Measurements from ENCODE around the gene PRAC1.

DNA sequence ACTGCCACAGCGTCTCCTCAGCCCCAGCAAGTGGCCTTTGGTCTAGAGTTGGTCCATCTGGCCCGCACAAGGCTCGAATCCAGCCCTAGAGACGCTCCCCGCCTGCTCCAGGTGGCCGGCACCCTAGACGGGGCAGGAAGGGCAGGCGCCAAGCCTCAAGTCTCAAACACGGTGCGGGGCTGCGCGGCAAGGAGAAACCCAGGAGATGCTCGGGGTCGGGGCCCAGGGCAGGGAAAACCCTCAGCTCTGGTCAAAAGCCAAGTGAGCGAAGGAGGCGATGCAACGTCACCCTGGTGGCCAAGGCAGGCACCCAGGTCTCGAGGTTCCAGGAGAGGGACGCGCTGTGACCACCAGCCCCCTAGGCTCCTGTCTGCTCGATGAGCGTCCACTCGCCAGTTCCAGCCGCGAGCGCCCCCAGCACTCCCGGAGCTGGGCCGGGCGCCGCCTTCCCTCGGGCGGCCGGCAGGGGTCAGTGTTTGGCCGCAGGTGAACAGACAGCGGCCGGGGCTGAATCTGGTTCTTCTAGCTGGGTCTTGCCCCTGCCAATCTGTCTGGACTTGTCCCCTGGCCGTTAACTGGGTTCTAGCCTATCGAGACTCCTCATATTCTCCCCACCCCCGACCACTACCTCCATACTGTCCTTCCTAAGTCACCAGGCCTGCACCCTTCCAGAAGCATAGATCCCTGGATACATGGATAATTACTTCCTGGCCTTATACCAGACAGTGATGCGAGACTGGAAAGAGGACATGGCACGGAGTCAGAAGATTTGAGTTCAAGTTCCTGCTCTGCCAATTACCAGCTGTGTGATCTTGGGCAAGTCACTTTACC lies 44.0 kb downstream of the PRAC1 start:
- no peak for TF ChIP-seq PHF8 (conservative IDR thresholded peaks at IDR 0.05; ENCODE audit: low read depth, low read length)
- TF ChIP-seq ZNF274 (IDR thresholded peaks at IDR 0.05; ENCODE audit: borderline replicate concordance, extremely low read depth, low read length): no peak
- peak; percentile 91 to 99 (median 91) for TF ChIP-seq CTCF (IDR thresholded peaks at IDR 0.05; ENCODE audit: control extremely low read depth in 1 of 3, insufficient read depth in 1 of 3, low read depth in 1 of 3, low read length in 3 of 3)
- TF ChIP-seq NANOG (IDR thresholded peaks at IDR 0.05; ENCODE audit: insufficient read depth, low read depth, low read length, poor library complexity, severe bottlenecking): no peak
- TF ChIP-seq CREB1 (IDR thresholded peaks at IDR 0.05): 0 out of 2 replicates have a peak, but pooled peaks have one; percentile 17
- no peak for TF ChIP-seq SIX5 (IDR thresholded peaks at IDR 0.05; ENCODE audit: low read depth, low read length)
- no peak for TF ChIP-seq ATF3 (IDR thresholded peaks at IDR 0.05; ENCODE audit: insufficient read depth, low read depth, low read length)
